Measurements from ENCODE around the gene SMAP1.

DNA sequence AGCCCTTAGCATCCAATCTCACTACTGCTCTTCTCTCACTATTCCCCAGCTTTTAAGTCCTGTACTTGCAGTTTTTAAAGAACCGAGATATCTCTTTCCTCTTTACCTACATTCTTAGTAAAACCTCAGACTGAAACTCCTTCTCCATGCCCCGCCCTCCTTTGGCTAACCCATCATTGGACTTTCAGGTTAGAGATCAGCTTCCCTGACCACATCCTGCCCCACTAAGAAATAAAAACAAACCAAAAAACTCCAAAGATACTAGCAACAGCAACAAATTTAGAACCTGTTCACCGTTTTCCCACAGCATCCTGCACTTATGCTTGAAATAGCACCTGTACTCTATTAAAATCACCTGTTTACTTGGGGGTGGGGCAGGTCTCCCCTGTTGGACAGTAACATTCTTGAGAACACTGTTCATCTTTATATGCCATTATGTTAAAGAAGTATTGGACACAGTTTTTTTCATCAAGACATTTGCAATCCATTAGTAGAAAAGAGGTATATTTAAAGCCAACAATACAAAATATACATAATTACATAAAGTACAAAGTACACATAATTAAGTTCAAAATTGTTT is 16.3 kb upstream of the SMAP1 start:
- TF ChIP-seq, protein P1, sequence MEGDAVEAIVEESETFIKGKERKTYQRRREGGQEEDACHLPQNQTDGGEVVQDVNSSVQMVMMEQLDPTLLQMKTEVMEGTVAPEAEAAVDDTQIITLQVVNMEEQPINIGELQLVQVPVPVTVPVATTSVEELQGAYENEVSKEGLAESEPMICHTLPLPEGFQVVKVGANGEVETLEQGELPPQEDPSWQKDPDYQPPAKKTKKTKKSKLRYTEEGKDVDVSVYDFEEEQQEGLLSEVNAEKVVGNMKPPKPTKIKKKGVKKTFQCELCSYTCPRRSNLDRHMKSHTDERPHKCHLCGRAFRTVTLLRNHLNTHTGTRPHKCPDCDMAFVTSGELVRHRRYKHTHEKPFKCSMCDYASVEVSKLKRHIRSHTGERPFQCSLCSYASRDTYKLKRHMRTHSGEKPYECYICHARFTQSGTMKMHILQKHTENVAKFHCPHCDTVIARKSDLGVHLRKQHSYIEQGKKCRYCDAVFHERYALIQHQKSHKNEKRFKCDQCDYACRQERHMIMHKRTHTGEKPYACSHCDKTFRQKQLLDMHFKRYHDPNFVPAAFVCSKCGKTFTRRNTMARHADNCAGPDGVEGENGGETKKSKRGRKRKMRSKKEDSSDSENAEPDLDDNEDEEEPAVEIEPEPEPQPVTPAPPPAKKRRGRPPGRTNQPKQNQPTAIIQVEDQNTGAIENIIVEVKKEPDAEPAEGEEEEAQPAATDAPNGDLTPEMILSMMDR (conservative IDR thresholded peaks at IDR 0.05; ENCODE audit: low read depth, low read length) = no peak
- no peak for TF ChIP-seq EZH2 (IDR thresholded peaks at IDR 0.05; ENCODE audit: borderline replicate concordance, low read depth, low read length, poor library complexity, severe bottlenecking)

Measured in A673 (cell line).